AG10803 (cell line): ENCODE measurements around the gene MAGI1.

ENCODE experiments used
- DNase-seq: peaks from one replicate; pipeline ENCODE4 v3.0.0; 2010; ENCODE audit warnings: low read depth
- H3K4me3 ChIP-seq: 2 replicates; pipeline ENCODE4 v1.5.1; 2011; ENCODE audit warnings: mild to moderate bottlenecking, low read length, control low read depth
- CTCF ChIP-seq: conservative IDR thresholded peaks from 2 replicates; pipeline ENCODE4 v1.5.1; 2011; ENCODE audit warnings: mild to moderate bottlenecking, low read length, control low read depth, inconsistent platforms

Gene MAGI1

GRCh38 chr3:65714134-65714533 lies 324.6 kb downstream of the MAGI1 start:
- TF ChIP-seq CTCF = no peak
- no peak overlapping the region for H3K4me3 ChIP-seq
- peak; percentile 12 for DNase-seq

GRCh38 chr3:65713016-65713415 lies 325.7 kb downstream of the MAGI1 start:
- DNase-seq = peak; percentile 97
- no peak overlapping the region for H3K4me3 ChIP-seq
- no peak for TF ChIP-seq CTCF

GRCh38 chr3:65712140-65712539 lies 326.6 kb downstream of the MAGI1 start:
- DNase-seq = peak; percentile 89
- TF ChIP-seq CTCF = no peak
- H3K4me3 ChIP-seq = no peak overlapping the region

- DNase-seq = no peak
- TF ChIP-seq CTCF = no peak
- H3K4me3 ChIP-seq = no peak overlapping the region
Observed at GRCh38 chr3:65706776-65707568, 331.7 kb downstream of the MAGI1 start.

GRCh38 chr3:65706301-65706700 lies 332.4 kb downstream of the MAGI1 start:
- no peak for TF ChIP-seq CTCF
- H3K4me3 ChIP-seq = no peak overlapping the region
- no peak for DNase-seq

GRCh38 chr3:65703820-65704219 lies 334.9 kb downstream of the MAGI1 start:
- no peak overlapping the region for H3K4me3 ChIP-seq
- TF ChIP-seq CTCF = no peak
- DNase-seq = no peak

GRCh38 chr3:65703026-65703425 lies 335.7 kb downstream of the MAGI1 start:
- no peak for TF ChIP-seq CTCF
- no peak for DNase-seq
- H3K4me3 ChIP-seq = no peak overlapping the region
